Measurements from ENCODE around the gene PCDHB2. TPM values are rescaled to one million over a fixed set of nuclear protein-coding genes. Genes with fewer than 3 reads are reported as not detected.

PCDHB2 gene
- total RNA-seq = 1 to 10 TPM in 2 of 4 donors, under 1 TPM in 2; 0.71 to 1.7 (median 1.2) TPM

DNA sequence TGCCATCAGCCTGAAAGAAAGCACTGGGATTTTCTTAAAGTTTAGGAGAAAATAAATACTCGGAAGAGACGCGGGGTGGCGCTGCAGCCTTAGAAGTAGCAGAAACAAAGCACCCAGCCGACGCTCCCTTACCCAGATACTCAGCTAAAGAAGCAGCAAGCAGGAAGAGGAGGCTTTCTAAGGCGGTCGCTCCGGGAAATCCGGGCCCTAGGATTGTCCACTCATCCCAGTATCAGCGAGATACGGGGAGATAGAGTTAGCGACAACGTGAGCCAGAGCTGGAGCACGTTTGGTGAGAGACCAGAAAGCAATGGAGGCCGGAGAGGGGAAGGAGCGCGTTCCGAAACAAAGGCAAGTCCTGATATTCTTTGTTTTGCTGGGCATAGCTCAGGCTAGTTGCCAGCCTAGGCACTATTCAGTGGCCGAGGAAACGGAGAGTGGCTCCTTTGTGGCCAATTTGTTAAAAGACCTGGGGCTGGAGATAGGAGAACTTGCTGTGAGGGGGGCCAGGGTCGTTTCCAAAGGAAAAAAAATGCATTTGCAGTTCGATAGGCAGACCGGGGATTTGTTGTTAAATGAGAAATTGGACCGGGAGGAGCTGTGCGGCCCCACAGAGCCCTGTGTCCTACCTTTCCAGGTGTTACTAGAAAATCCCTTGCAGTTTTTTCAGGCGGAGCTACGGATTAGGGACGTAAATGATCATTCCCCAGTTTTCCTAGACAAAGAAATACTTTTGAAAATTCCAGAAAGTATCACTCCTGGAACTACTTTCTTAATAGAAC, at the start of gene PCDHB2:
Gene PCDHB2 (plus strand): TSS at position 135 of the 782 bp plus-strand sequence. CDS start 176 bp downstream, at position 311.
- H3K27ac ChIP-seq = peak within 1 kb of the TSS in 1 of 4 donors; percentile 20
- DNase-seq (peak in 1 of 2 donors; percentile 18), ATAC-seq (no peak)
- H3K4me1 ChIP-seq = no peaks in the 10 kb centered on the region
- TF ChIP-seq, protein P1, sequence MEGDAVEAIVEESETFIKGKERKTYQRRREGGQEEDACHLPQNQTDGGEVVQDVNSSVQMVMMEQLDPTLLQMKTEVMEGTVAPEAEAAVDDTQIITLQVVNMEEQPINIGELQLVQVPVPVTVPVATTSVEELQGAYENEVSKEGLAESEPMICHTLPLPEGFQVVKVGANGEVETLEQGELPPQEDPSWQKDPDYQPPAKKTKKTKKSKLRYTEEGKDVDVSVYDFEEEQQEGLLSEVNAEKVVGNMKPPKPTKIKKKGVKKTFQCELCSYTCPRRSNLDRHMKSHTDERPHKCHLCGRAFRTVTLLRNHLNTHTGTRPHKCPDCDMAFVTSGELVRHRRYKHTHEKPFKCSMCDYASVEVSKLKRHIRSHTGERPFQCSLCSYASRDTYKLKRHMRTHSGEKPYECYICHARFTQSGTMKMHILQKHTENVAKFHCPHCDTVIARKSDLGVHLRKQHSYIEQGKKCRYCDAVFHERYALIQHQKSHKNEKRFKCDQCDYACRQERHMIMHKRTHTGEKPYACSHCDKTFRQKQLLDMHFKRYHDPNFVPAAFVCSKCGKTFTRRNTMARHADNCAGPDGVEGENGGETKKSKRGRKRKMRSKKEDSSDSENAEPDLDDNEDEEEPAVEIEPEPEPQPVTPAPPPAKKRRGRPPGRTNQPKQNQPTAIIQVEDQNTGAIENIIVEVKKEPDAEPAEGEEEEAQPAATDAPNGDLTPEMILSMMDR (IDR thresholded peaks at IDR 0.05 in 4 of 5, conservative IDR thresholded peaks at IDR 0.05 in 1 of 5) = peak in 3 of 5 experiments; percentile 28 to 36 (median 32)
- no peak for TF ChIP-seq POLR2A (IDR thresholded peaks at IDR 0.05)
- H3K4me3 ChIP-seq = peak within 1 kb of the TSS; percentile 32 to 44 (median 36)
- no peaks in the 10 kb centered on the region for H3K9me3 ChIP-seq
- intact Hi-C loops (cut with DNase I; ENCODE audit: low total_unique reads) (no loop called here), in situ Hi-C loops (cut with MboI; ENCODE audit: low sequenced_read_pairs in 4 of 4) (no loop called here)
- H3K27me3 ChIP-seq = peaks cover 0 to 14% (median 10%) of the 10 kb centered on the region in 3 donors
- H3K36me3 ChIP-seq = no peaks in the 10 kb centered on the region

DNA sequence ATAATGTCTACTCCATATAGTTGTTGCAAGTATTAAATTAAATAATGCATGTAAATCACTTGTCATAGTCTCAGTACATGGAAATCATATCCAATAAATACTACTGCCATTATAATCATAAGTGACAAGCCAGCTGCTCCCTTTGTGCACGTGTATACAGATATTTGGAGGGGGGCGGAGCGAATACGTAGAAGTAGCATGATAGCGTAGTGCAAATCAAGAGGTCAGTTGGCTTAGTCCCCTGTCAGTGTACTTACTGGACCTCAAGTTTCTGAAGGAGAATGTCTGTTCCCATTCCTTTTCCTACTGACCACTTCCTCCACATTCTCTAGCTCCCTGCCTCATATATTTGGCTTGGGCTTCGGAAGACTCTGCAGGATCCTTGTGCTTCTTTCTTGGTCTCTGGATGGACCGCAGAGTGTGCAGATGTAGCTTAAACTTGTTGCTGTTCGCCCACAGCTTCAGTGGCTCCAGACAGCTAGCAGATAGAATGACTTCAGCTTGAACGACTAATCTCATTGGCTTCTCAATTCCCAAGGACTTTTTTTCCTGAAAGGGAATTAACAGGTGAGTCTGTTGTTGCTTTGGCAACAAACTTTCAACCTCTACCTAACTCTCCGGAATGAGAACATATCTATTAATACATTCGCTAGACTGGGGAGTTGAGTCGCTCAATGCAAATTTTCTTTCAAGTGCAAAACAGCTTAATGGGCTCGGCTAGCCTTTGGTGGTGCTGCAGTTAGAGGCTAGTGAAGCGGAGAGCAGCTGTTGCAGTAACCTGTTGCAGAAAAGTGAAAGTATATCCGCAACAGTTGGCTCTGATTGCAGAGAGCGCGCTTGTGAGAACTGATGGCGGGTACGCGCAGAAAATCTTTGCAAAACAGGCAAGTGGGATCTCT, 43.5 kb upstream of the PCDHB2 start, which contains the start of gene PCDHB1:
Gene PCDHB1 (plus strand): TSS at position 753 of the 899 bp plus-strand sequence. CDS start 97 bp downstream, at position 850.
- Histone ChIP-seq H3K4me3 (peak within 1 kb of the TSS; percentile 50 to 62 (median 55)), H3K36me3 (no peaks in the 10 kb centered on the region), H3K9me3 (no peaks in the 10 kb centered on the region), H3K27me3 (peaks cover 0 to 13% (median 11%) of the 10 kb centered on the region in 3 donors), H3K27ac (no peak within 1 kb of the TSS), H3K4me1 (no peaks in the 10 kb centered on the region)
- no peak for TF ChIP-seq POLR2A (IDR thresholded peaks at IDR 0.05)
- TF ChIP-seq, protein P1 (IDR thresholded peaks at IDR 0.05 in 4 of 5, conservative IDR thresholded peaks at IDR 0.05 in 1 of 5) = no peak
- ATAC-seq (no peak), DNase-seq (no peak)
- intact Hi-C loops (cut with DNase I; ENCODE audit: low total_unique reads) = no loop called here
- in situ Hi-C loops (cut with MboI; ENCODE audit: low sequenced_read_pairs in 4 of 4) = no loop called here

DNA sequence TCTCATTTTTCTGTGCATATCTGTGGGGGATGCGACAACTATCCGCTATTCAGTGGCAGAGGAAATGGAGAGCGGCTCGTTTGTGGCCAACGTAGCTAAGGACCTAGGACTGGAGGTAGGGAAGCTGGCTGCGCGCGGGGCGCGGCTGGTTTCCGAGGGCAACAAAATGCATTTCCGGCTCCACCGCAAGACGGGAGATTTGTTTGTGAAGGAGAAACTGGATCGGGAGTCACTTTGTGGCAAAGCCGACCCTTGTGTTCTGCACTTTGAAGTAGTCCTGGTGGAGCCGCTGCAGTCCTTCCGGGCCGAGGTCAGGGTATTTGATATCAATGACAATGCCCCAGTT, 42.9 kb upstream of the PCDHB2 start:
- no peak for ATAC-seq
- no peaks in the 10 kb centered on the region for H3K36me3 ChIP-seq
- H3K4me3 ChIP-seq = peak overlapping the region; percentile 50 to 62 (median 55)
- H3K4me1 ChIP-seq = no peaks in the 10 kb centered on the region
- intact Hi-C loops (cut with DNase I; ENCODE audit: low total_unique reads) = no loop called here
- no peaks in the 10 kb centered on the region for H3K9me3 ChIP-seq
- peaks cover 0 to 13% (median 11%) of the 10 kb centered on the region in 3 donors for H3K27me3 ChIP-seq
- no peak overlapping the region for H3K27ac ChIP-seq
- no peak for DNase-seq
- no peak for TF ChIP-seq POLR2A (IDR thresholded peaks at IDR 0.05)
- in situ Hi-C loops (cut with MboI; ENCODE audit: low sequenced_read_pairs in 4 of 4) = no loop called here

DNA sequence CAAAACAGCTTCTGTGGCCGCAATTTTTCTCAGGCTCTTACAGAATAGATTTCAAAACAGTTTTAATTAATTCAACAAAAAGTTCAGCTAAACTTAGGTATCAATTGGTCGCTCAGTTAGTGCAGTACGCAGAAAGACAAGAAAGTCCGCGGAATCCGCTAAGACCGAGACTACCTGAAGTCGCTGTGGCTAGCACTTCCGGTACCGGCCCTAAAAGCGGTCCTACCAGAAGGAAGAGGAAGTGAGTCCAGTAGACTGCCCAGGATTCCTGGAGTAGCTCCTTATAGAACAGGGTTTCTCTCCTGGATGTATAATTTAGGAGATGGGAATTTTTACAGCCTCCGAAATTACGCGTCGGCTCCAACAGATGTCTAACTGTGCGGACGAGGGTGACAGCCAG, 16.6 kb upstream of the PCDHB2 start:
- peak overlapping the region in 2 of 4 donors; percentile 38 to 48 for H3K4me3 ChIP-seq
- DNase-seq = no peak
- intact Hi-C loops (cut with DNase I; ENCODE audit: low total_unique reads) = no loop called here

More for the DNA sequence above, 16.6 kb upstream of the PCDHB2 start:
- peaks cover 0 to 3% (median 0%) of the 10 kb centered on the region in 3 donors for H3K9me3 ChIP-seq
- ATAC-seq = no peak
- no peak overlapping the region for H3K27ac ChIP-seq
- no peaks in the 10 kb centered on the region for H3K36me3 ChIP-seq
- TF ChIP-seq POLR2A (IDR thresholded peaks at IDR 0.05) = no peak
- TF ChIP-seq, protein P1 (IDR thresholded peaks at IDR 0.05 in 4 of 5, conservative IDR thresholded peaks at IDR 0.05 in 1 of 5) = no peak
- H3K27me3 ChIP-seq = peaks cover 0 to 12% (median 0%) of the 10 kb centered on the region in 3 donors
- in situ Hi-C loops (cut with MboI; ENCODE audit: low sequenced_read_pairs in 4 of 4) = no loop called here
- no peaks in the 10 kb centered on the region for H3K4me1 ChIP-seq
